CD4-positive, alpha-beta T cell treated with Interleukin-12 subunit alpha and Interleukin-12 subunit beta, for 1 hour (primary cell): Measurements from ENCODE around the gene MAPK14.
"Not testable (repeated sequence)": the region's sequence is repeated elsewhere in the genome, so short reads cannot be mapped to it uniquely, and the experiment has no call there.

ENCODE experiments used
- DNase-seq: peaks from one replicate; pipeline ENCODE4 v3.0.0-alpha.2; 2020

The MAPK14 gene

GRCh38 chr6:36071281-36071680 lies 43.7 kb downstream of the MAPK14 start:
- no peak for DNase-seq

DNA sequence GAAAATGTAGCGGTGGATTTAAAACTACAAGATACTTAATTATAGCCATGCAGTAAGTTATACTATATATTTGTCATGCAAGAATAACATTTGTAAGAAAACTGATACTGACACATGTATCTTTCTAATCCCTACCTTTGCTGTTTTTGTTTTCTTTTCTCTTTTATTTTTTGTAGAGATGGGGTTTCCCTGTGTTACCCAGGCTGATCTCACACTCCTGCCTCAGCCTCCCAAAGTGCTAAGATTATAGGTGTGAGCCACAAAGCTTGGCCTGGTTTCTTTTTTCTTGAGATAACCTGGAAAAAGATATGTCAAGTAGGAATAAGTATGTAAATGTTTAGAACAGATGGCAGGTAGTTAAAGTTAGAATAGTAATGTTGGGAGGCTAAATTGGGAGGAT lies 44.1 kb downstream of the MAPK14 start:
- DNase-seq, result no peak

- DNase-seq, result no peak
These were observed 45.1 kb downstream of the MAPK14 start for GRCh38 chr6:36072681-36073080.

DNA sequence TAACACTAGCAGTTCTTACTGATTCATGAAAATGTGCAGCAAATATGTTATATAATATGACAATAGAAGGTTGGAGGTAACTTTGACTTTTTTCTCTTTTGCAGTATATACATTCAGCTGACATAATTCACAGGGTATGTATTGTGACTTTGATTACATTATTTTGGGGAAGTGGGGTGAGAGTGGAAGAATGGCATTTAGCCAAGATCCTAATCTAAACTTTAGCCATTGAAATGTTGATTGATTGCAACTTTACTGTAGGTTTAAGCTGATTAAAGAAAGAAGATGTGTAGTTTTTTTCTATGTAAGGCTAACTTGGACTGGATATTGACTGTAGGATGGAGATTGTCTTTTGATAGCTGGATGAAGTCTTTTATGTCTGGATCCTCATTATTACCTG lies 46.0 kb downstream of the MAPK14 start:
- DNase-seq, result no peak

DNA sequence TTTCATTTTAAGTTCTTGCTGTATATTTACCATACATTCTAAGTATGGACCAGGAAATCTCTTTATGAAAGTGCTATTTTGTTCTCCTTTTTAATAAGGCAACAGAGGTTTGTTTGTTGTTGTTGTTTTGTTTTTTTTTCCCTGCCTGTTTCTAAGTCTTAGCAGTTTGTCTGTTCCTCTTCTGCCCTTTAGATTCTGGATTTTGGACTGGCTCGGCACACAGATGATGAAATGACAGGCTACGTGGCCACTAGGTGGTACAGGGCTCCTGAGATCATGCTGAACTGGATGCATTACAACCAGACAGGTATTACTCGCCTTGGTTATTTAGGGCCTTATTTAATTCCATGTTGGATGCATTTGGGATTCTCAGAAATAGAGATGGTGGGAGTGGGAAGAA lies 48.0 kb downstream of the MAPK14 start:
- peak; percentile 23 for DNase-seq

DNA sequence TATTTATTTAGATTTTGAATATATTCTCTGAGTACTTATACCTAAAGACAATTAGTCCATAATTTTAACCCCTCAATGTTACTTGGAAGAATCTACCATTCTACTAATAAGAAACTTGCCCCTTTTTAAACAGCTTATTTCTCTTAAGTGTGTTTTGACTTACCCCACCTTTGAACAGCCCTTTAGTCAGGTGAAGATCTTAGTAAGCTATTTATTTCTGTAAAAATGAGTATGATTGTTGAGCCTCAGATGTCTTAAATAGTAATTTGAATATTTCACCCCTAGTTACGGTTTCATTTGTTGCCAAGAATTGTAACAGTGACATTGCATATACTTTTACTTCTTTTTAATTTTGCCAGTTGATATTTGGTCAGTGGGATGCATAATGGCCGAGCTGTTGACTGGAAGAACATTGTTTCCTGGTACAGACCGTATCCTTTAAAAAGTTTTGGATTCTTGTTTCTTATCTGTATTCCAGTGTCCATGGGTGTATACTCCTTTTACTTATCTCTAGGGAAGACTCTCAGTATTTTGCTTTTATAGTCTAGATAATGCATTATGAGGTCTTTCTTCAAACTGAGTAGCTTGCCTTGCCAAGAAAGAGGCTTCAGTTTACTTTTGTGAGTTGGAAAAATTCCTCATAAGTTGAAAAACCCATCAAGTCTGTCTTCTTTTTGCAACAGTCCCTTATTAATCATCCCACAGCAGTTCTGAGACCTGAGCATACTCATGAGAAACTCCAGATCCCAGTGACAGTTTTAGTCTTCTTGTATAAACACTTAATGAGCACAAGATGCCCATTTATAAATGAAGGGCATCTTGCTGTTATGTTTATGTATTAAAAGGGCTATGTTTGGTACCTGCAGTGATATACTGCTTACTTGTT lies 48.8 kb downstream of the MAPK14 start:
- no peak for DNase-seq

DNA sequence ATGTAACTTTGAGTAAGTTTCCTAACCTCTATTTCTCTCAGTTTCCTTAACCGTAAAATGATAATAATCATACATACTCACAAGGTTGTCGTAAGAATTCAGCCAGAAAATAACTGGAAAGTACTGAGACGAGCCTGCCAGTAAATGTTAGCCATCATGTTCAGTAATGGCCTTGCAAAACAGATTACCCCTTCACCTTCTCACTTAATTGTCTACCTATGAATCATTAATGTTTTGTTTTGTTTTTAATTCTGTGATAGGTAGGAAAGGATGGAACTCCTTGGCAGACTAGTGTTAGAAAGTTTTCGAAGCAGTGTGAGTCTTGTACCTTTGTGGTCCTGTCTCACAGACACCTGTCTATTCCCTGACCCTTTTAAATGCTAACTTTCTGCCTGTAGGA lies 50.6 kb downstream of the MAPK14 start:
- DNase-seq, result no peak

DNA sequence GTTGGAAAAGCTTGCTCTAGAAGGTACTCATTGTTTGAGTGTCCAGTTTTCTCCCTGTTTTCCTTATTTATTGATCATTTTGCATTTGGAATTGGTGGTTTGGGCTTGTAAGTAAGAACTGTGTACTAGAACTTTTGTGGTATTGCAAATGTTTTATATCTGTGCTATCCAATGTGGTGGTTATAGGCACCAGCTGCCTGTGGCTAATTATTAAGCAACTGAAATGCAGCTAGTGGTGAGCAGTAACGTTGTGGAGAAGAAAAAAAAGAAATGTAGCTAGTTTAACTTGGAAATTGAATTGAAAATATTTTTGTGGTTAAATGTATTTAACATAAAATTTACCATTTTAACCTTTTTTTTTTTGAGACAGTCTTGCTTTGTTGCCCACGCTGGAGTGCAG lies 52.0 kb downstream of the MAPK14 start:
- DNase-seq, result no peak

DNA sequence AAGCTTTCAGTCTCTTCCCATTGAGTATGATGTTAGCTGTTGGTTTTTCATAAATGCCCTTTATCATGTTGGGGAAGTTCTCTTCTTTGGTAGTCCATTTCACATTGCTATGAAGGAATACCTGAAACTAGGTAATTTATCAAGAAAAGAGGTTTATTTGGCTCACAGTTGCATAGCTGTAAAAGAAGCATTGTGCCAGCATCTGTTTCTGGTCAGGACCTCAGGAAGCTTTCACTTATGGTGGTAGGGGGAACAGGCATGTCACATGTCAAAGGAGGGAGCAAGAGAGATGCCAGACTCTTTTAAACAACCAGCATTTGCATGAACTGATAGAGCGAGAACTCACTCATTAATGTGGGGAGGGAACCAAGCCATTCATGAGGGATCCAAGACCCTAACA lies 54.7 kb downstream of the MAPK14 start:
- no peak for DNase-seq

- no peak for DNase-seq
These were observed 55.8 kb downstream of the MAPK14 start for GRCh38 chr6:36083446-36083845.

DNA sequence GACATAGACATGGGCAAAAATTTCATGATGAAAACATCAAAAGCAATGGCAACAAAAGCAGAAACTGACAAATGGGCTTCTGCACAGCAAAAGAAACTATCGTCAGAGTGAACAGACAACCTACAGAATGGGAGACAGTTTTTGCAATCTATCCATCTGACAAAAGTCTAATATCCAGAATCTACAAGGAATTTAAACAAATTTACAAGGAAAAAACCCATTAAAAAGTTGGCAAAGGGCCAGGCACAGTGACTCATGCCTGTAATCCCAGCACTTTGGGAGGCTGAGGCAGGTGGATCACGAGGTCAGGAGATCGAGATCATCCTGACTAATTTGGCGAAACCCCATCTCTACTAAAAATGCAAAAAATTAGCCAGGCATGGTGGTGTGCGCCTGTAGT lies 60.6 kb downstream of the MAPK14 start:
- not testable (repeated sequence) for DNase-seq

DNA sequence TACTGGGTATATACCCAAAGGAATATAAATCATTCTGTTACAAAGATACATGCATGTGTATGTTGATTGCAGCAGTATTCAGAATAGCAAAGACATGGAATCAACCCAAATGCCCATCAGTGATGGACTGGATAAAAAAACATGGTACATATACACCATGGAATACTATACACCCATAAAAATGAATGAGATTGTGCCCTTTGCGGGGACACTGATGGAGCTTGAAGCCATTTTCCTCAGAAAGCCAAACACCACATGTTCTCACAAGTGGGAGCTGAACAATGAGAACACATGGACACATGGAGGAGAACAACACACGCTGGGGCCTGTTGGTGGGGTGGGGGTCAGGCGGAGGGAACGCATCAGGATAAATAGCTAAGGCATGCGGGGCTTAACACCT lies 61.4 kb downstream of the MAPK14 start:
- no peak for DNase-seq

- DNase-seq, result no peak
These were observed 66.6 kb downstream of the MAPK14 start for GRCh38 chr6:36094238-36094637.

DNA sequence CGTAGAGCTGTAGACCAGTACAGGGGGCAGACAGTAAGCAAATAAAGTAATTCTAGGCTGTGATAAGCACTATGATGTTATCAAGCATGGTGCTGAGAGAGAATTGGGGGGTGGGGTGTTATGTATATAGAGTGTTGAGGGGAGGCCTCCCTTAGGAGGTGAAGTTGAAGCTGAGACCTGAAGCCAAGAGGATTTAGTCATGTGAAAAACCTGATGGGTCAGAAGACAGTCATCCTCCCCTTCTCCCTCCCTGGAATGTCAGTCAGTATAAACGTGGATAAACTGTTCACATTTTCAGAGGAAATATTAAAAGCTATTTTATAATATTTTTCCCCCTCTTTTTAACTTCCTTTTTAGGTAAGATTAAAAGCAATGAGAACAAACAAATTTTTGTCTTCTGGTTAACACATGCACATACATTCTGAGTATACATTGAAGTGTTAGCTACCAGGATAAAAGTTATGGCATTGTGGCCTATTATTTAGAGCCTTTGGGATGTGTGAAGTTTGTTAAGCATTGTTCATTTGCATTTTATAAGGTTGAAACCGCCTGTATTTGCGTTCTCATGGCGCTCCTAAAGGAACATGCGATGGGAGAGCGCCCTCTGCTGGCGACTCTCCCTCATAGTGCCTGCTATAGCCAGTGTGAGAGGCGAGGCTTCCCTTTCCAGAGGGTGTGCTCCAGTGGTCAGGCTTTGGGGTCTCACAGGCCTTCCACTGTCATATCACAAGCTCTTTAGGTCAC lies 67.3 kb downstream of the MAPK14 start:
- DNase-seq, result peak; percentile 83

DNA sequence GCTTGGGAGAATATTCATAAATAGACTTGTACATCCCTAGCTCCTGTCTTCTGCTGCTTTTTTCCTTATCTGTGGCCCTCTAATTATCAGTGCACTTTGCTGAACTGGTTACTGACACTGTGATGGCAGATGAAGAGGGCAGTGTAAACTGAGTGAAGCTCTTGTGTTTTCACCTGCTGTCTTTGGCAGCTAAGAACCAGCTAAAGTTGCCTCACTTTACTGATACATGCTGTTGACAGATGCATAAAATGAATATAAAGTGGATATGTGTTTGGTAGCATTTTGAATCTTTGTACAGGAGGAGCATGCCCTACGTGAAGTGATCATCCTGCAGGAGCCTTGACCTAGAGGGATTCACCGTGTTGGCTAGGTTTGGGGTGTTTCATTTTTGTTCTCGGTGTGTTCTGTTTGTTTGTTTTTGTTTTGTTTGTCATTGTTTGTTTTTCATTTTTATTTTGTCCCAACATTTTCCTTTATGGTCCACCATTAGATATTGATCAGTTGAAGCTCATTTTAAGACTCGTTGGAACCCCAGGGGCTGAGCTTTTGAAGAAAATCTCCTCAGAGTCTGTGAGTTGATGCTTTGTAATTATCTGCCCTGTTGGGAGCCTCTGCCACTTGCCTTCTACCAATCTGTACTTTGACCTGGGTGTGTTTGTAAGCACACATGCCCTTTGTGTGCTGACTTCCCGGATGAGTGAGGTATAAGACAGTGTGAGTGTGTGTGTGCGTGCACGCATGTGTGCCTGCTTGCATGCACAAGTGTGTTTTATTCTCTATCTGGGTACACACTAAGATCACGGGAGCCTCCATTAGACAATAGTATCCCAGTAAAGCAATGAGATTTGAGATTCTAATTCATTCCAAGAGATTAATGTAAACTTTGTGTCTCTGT lies 68.1 kb downstream of the MAPK14 start:
- no peak for DNase-seq

GRCh38 chr6:36098253-36098919 lies 70.8 kb downstream of the MAPK14 start:
- no peak for DNase-seq

- DNase-seq, result no peak
These were observed 71.5 kb downstream of the MAPK14 start for GRCh38 chr6:36098920-36099647.

GRCh38 chr6:36099869-36100483 lies 72.4 kb downstream of the MAPK14 start:
- DNase-seq, result peak; percentile 69

DNA sequence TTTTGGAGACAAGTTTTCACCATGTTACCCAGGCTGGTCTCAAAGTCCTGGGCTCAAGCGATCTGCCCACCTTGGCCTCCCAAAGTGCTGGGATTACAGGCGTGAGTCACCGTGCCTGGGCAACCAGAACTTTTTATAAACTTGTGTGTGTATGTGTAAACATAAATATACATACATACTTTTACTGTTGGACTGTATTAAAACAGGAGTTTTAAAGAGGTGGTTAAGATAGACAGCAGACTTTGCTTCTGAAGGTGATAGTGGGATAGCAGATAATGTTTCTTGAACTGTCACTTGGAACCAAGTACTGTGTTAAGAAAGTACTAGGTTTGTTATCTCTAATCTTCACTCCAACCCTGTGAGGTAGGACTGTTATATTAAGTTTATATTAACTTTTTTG lies 74.1 kb downstream of the MAPK14 start:
- DNase-seq, result no peak

DNA sequence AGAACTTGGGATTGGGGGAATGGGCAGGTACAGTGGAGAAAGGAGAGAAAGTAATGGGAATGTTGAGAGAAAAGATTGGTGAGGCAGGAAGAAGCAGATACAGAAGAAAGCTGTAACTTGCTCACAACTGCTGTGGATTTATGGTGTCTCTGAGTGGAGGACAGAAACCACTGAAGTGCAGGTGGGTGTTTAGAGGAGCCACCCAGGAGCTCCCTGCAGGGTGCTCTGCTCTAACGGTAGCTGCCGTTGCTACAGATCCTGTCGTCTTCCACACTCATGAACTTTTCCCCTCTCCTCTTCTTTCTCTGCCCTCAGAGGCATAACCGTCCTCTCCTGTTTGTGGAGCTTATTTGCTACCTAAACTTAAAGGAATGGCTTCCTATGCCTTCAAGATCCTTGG lies 75.2 kb downstream of the MAPK14 start:
- no peak for DNase-seq

DNA sequence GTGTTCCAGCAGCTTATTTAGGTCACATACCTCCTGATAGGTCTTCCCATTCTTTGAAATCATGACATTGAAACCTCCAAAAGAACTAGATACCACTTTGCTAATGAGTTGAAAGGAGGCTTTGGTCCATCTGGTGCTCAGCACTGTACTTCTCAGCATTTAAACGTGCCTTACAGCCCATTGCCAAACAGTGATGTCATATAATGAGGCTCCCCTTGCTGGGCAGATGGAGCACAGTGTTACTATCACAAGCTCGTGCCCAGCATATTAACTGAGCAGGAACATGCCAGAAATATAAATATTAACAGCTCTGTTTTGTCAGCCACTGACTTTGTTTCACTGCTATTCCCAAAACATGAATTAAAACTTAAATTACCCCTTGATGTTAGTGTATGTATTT lies 77.2 kb downstream of the MAPK14 start:
- no peak for DNase-seq

DNA sequence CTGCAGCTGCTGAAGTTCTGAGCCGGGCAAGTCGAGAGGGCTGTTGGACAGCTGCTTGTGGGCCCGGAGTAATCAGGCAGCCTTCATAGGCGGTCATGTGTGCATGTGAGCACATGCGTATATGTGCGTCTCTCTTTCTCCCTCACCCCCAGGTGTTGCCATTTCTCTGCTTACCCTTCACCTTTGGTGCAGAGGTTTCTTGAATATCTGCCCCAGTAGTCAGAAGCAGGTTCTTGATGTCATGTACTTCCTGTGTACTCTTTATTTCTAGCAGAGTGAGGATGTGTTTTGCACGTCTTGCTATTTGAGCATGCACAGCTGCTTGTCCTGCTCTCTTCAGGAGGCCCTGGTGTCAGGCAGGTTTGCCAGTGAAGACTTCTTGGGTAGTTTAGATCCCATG lies 81.5 kb downstream of the MAPK14 start:
- DNase-seq, result peak; percentile 57
